LNCaP clone FGC (cell line): ENCODE data around the gene SPAG7.

Experiments used
- DNase-seq: peaks from one replicate; pipeline ENCODE4 v3.0.0-alpha.2; 2011; ENCODE audit warnings: low read depth
- H3K4me3 ChIP-seq: 2 replicates; pipeline ENCODE4 v1.5.1; 2011; ENCODE audit warnings: mild to moderate bottlenecking, low read depth, low read length, control low read depth
- CTCF ChIP-seq: IDR thresholded peaks from 2 replicates; pipeline ENCODE4 v1.5.1; 2012; ENCODE audit warnings: mild to moderate bottlenecking; ENCODE audit not compliant: control insufficient read depth, insufficient read depth; ENCODE audit errors: extremely low read depth

The SPAG7 gene

GRCh38 chr17:4946312-4946976, 21.2 kb downstream of the SPAG7 start:
- no peak for TF ChIP-seq CTCF
- H3K4me3 ChIP-seq: peak overlapping the region; percentile 99
- no peak for DNase-seq

- DNase-seq: no peak
- peak overlapping the region; percentile 99 for H3K4me3 ChIP-seq
- TF ChIP-seq CTCF: no peak
Measured at GRCh38 chr17:4945944-4946280, 21.7 kb downstream of the SPAG7 start.

GRCh38 chr17:4945176-4945943, 22.3 kb downstream of the SPAG7 start:
- DNase-seq: no peak
- no peak overlapping the region; the same call in 1 of the 2 replicates for H3K4me3 ChIP-seq

GRCh38 chr17:4944554-4945175, 23.0 kb downstream of the SPAG7 start:
- TF ChIP-seq CTCF: no peak
- no peak overlapping the region for H3K4me3 ChIP-seq
- DNase-seq: no peak

More at GRCh38 chr17:4945176-4945943, 22.3 kb downstream of the SPAG7 start:
- no peak for TF ChIP-seq CTCF

- H3K4me3 ChIP-seq: no peak overlapping the region
- DNase-seq: no peak
- no peak for TF ChIP-seq CTCF
Measured at GRCh38 chr17:4944163-4944553, 23.5 kb downstream of the SPAG7 start.

GRCh38 chr17:4942760-4943508, 24.7 kb downstream of the SPAG7 start:
- TF ChIP-seq CTCF: no peak
- H3K4me3 ChIP-seq: no peak overlapping the region
- no peak for DNase-seq
